IPS-18c (cell line): Measurements from ENCODE around the gene SPATS1.

Experiments
- H3K4me3 ChIP-seq: 2 replicates; pipeline ENCODE4 v1.7.0; 2013; ENCODE audit warnings: low read depth, mild to moderate bottlenecking, low read length, moderate library complexity; ENCODE audit not compliant: insufficient read depth
- H3K9me3 ChIP-seq: one replicate; pipeline ENCODE4 v1.6.1; 2013; ENCODE audit warnings: mild to moderate bottlenecking, low read length, moderate library complexity; ENCODE audit not compliant: control insufficient read depth, insufficient read depth

SPATS1 gene

DNA sequence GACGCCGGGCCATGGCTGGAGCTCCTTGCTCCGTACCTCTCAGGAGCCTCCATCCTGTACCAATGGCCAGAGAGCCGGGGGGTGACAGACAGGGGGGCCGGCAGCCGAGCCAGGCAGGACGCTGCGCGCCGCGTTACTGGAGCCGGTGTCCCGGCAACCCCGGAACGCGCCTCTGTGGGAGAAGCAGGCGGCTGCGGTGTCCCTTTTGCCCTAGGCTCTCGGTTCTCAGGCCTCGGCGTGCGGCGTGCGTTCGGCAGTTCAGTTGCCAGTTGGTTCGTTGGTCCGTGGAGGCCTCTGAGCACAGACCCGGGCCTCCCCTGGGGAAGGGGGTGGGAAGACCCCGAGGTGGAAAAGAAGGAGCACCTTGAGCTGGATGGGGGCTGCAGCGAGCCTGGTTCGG, at the start of gene SPATS1:
SPATS1 (plus strand) TSS at position 162 of the 400 bp plus-strand sequence. CDS start 446 bp downstream, outside the sequence.
- no peak within 1 kb of the TSS for H3K4me3 ChIP-seq
- no peaks in the 10 kb centered on the region for H3K9me3 ChIP-seq

DNA sequence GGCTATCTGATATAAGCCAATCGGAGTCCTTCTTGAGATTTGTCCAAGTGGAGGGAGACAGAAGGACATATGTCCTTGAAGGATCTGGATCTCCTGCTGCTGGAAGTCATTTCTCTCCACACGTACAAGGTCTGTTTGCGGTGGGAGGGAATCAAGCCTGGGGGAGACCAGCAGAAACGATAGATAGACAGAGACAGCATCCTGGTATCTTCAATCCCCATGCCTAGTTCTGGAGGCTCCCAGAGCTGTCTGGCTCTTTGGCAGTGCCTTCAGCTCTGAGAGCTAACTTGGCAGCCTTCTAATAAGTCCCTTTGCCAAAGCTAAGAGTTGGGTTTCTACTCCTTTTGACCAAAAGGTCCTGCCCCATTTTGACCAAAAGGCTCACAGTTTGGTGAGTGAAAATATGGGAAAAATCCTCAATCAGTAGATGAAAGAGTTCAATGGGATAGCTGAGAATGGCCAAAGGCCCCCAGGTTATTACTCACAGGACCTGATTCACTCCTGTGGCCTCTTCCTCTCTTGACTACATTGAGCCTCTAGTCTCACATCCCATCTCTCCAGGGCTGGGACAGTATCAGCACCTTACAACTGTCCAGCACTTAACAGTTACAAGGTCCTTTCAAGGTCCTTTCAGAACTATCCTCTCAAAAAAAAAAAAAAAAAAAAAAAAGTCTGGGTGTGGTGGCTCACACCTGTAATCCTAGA, 49.6 kb upstream of the SPATS1 start:
- H3K9me3 ChIP-seq, result no peaks in the 10 kb centered on the region
- no peak overlapping the region for H3K4me3 ChIP-seq

GRCh38 chr6:44294832-44295791, 47.3 kb upstream of the SPATS1 start:
- Histone ChIP-seq H3K9me3 (no peaks in the 10 kb centered on the region), H3K4me3 (no peak overlapping the region)

- Histone ChIP-seq H3K4me3 (peak overlapping the region; percentile 77), H3K9me3 (no peaks in the 10 kb centered on the region)
Measured at GRCh38 chr6:44297063-44298038, 45.1 kb upstream of the SPATS1 start.

- Histone ChIP-seq H3K9me3 (no peaks in the 10 kb centered on the region), H3K4me3 (peak overlapping the region; percentile 77)
Measured at GRCh38 chr6:44298055-44298803, 44.2 kb upstream of the SPATS1 start.

DNA sequence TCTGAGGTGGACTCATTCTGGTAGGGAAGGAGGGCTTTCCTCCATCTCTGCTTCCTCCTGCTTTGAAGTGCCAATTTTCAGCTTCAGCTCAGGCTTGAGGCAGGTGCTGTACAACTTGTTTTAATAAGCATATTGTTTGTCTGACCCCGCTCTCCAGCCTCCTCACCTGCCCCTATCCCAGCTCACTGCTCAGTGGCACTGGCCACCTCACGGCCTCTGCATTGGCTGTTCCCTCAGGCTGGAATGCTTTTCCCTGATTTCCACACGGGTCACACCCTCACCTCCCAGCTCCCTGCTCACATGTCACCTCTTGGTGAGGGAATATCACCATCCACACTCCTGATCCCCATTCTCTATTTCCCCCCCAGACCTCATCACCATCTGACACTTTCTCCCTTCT, 43.6 kb upstream of the SPATS1 start:
- H3K4me3 ChIP-seq, result no peak overlapping the region
- no peaks in the 10 kb centered on the region for H3K9me3 ChIP-seq

DNA sequence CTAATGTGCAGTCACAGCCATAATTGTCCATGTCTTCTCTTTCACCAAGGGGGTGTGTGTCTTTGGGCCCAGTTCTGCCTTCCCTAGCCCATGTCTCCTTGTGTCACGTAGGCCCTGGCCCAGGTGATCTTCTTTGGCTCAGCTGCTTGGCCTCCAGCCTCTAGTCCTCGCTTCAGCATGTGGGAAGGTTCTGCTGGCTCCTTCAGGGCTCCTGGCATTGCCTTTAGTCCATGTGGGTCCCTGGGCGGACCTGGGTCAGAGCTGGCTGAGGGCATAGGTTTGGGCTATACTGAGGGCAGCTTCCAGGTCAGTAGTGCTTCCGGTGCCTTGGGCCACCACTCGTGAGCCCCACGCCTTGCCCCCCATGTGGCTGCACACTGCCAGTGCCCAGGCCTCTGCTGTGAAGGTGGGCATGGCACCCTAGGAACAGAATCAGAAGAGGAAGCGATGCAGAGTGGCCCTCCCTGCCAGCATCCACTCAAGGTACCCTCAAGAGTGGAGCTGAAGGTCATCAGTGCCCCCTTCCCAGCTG, 42.1 kb upstream of the SPATS1 start:
- Histone ChIP-seq H3K9me3 (no peaks in the 10 kb centered on the region), H3K4me3 (no peak overlapping the region)

GRCh38 chr6:44301106-44301505, 41.3 kb upstream of the SPATS1 start:
- Histone ChIP-seq H3K4me3 (no peak overlapping the region), H3K9me3 (no peaks in the 10 kb centered on the region)

- Histone ChIP-seq H3K4me3 (no peak overlapping the region), H3K9me3 (no peaks in the 10 kb centered on the region)
Measured at GRCh38 chr6:44301782-44302564, 40.5 kb upstream of the SPATS1 start.

DNA sequence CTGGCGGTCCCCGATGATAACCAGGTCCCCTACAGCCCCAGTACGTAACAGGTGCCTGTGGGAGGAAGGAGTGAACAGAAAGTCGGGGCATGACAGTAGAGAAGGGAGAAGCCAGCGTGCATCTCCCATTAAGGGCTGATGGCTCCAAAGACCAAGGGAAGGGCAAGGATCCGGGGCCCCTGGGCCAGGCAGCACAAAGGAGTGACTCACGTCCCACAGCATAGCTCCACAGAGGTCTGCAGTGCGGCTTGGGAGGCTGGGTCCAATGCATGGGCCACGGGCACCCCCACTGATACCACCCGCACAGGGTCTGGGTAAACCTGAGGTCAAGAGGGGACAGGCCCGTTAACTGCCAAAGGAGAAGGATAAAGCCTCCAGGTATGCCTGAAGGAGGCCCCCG, 39.6 kb upstream of the SPATS1 start:
- H3K4me3 ChIP-seq, result no peak overlapping the region

DNA sequence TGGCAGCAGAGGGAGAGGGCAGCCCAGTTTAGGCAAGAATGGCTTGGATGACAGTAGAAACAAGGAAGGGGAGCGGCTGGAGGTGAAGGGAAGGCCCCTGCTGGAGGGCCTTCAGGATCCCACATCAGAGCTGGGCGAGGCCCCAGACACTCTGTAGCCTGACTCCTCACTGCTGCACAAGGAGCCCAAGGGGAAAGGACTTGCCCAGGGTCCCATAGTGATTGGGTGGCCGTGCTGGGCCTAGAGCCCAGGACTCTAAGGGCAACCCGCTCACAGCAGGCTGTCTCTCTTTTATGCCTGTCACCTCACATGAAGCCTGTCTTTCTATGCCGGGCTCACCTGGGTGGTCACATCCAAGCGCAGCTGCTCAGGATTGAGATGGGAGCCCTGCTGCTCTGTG, 38.6 kb upstream of the SPATS1 start:
- no peak overlapping the region for H3K4me3 ChIP-seq
- H3K9me3 ChIP-seq, result no peaks in the 10 kb centered on the region

More for the DNA sequence above, 39.6 kb upstream of the SPATS1 start:
- no peaks in the 10 kb centered on the region for H3K9me3 ChIP-seq

DNA sequence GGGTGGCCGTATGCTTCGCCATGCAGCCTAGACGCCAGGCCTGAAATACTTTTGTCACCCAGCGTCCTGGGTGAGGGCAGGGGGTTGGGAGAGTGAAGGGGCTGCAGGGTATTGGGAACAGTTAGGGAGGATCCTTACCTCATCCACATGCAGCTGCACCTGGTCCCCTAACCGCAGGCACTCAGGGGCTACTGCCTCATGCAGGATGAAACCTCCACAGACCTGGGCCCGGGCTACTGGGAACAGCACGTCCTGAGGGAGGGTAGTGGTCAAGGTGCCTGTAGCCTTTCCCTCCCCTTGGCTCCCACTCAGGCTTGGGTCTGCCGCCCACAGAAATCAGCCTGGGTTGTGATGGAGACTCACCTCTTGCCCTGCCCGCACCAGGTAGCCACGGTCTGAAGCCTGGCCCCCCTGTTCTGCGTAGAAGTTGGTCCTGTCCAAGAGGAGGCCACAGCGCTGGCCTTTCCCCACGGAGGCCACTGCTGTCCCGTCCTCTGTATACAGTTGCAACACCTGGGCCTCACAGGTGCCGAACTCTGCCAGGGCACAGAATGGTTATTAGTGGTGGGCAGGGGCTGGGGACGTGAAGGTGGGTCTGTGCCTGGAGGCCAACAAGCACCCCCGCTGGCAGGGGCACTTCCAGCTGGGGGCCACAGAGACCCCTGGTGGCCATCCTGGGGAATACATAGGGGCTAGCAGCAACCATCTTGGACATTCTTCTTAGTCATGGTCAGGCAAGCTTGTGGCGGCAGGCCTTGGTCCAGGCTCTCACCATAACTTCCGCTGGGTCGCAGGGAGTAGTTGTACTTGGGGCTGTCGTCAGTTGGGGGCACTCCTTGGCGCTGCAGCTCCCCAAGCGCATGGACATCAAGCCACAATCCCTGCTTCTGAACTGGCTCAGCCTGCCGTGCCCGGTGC, 37.9 kb upstream of the SPATS1 start:
- Histone ChIP-seq H3K9me3 (no peaks in the 10 kb centered on the region), H3K4me3 (no peak overlapping the region)

DNA sequence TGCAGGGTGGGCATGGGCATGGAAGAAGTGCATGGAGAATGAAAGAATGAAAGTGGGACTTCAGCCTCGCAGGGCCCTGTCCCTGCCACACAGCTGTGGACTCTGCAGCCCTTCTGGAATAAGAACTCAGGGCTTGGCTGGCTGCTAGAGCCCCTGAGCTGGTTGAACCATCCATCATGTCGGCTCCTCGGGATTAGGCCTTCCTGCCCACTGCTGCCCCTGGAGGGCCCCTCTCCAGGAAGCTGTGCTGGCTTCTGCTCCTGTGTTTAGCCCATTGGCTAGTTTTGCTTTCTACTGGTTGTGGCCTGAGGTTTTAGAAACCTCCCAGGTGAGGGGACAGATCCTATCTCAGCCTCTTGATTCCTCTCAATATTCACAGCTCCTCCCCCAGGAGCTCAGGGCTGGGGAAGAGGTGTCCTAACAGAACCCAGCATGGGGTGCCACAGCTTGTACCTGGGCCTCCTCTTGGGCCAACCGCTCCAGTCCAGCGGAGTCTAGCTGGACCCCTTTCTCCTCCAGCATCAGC, 37.2 kb upstream of the SPATS1 start:
- no peak overlapping the region for H3K4me3 ChIP-seq
- no peaks in the 10 kb centered on the region for H3K9me3 ChIP-seq

DNA sequence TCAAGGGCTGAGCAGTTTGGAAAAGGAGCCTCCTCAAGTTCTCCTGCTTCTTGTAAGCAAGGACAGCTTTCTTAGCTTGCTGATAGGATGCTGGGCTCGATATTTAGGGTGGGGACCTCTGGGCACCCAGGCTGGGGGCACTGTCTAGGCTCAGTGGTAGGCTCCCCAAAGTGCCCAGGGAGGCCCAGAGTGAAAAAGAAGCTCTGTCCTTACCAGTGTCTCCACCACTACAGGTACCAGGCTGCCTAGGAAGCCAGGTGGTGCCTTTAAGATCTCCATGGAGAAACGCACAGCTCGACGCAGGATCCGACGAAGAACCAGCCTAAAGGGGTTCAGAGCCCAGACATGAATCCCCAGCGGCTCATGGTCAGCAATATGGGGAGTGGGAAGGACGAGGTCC, 35.7 kb upstream of the SPATS1 start:
- H3K9me3 ChIP-seq, result no peaks in the 10 kb centered on the region
- H3K4me3 ChIP-seq, result no peak overlapping the region

DNA sequence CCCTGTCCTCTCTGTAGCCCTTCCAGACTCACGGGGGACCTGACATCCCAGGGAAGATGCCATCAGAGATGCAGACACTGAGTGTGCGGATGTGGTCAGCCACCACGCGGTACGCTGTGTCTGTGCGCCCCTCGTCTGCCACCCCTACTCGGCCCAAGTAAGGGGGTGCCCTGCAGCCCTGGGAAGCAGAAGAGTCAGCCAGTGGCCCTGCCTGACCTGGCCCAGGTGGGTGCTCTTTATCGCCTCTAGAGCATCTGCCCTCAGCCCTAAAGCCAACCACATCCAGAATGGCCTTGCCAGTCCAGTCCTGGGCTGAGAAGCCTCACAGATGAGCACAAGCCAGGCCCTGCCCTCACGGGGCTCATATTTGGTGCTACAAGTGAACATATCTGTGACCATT, 35.2 kb upstream of the SPATS1 start:
- Histone ChIP-seq H3K9me3 (no peaks in the 10 kb centered on the region), H3K4me3 (no peak overlapping the region)
